Motor neuron (in vitro differentiated cells): Measurements from ENCODE around the gene NUDC. TPM values are rescaled to one million over a fixed set of nuclear protein-coding genes. Genes with fewer than 3 reads are reported as not detected.

Experiments used
- ATAC-seq, 8 experiments: fragments of 200-7000 bp; cut with Tn5 transposase; replicated peaks in 6 of 8; 2 replicates each; pipeline ENCODE4 v1.8.0; 2021; ENCODE audit warnings: mild to moderate bottlenecking in 8 of 8, moderate library complexity in 8 of 8
- H3K27ac ChIP-seq, 2 donors: fragments of 250-450 bp; sonication (Bioruptor Pico); 2 replicates each; pipeline ENCODE4 v1.9.0; 2021; ENCODE audit warnings: antibody characterized with exemption in 2 of 2, mild to moderate bottlenecking in 2 of 2, moderate library complexity in 1 of 2
- H3K4me1 ChIP-seq, 2 donors: fragments of 250-450 bp; sonication (Bioruptor Pico); replicated peaks in 1 of 2; 2 replicates each; pipeline ENCODE4 v1.6.1; 2021; ENCODE audit warnings: antibody characterized with exemption in 2 of 2, mild to moderate bottlenecking in 2 of 2, moderate library complexity in 1 of 2
- H3K4me3 ChIP-seq, 5 donors: fragments of 250-450 bp; sonication (Bioruptor Pico); 2 replicates each; pipeline ENCODE4 v1.9.0; 2021; ENCODE audit warnings: antibody characterized with exemption in 5 of 5, mild to moderate bottlenecking in 5 of 5, moderate library complexity in 4 of 5
- WGBS, 10 experiments: fragments of 450-650 bp; shearing (Covaris generic); methylation state at CpG; one replicate each; pipeline ENCODE4 v1.0.0; 2022; 5-methylcytosine and 5-hydroxymethylcytosine counted together
- in situ Hi-C, 9 experiments: fragments of 400-800 bp; cut with MboI; loops; one replicate each; pipeline ENCODE4 v1.15.0; 2021; ENCODE audit warnings: low sequenced_read_pairs in 9 of 9, low pct_unique_long_range_greater_than_20kb in 2 of 9; ENCODE audit not compliant: unreplicated experiment in 9 of 9
- total RNA-seq, 8 experiments: library from RNA; unstranded; fragments of 300-600 nt; gene quantifications; 2 replicates each; pipeline versions ENCODE4 v1.2.3 to v1.2.4, GENCODE V29; 2022

NUDC gene
- total RNA-seq, 8 experiments from 2014 or later: 63.9 to 122 (median 79.8) TPM

DNA sequence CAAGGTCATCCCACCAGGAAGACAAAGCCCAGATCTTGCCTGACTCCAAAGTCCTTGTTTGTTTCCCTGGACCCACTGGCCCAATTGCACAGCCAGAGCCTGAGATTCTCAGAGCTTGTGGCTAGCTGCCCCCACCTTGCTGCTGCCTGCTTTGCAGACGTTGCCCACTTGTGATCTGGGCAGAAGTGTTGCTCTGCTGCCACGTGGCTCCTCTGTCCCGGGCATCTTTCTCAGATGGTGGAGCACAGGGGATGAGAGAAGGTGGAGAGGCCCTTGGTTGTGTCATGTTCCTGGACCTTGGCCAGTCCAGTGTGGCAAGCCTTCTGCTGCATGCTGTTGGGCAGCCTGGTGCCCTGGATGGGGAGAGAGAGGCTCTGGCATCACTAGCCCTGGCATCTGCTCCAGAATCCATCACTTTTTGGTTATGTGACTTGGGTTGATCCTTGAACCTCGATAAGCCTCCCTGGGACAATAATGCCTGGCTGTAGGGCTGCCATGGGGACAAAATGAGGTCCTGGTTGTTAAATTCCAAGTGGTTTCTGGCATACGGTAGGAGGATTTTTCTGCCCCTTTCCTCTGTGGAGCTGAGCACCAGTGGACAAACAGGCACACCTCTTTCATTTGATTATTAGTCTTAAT, 6.2 kb upstream of the NUDC start:
- no peak overlapping the region for H3K27ac ChIP-seq
- no peaks in the 10 kb centered on the region for H3K4me1 ChIP-seq
- ATAC-seq: no peak
- 0 to 67% (median 29%) methylated on average over 1 to 5 of the region's 5 CpGs; no CpG with 5 or more reads in 2 of the 10 experiments for WGBS, 10 experiments
- in situ Hi-C loops: loop anchor here in 1 of 9 experiments (10.0 kb wide), 1 partner anchor 59 kb away; no protein-coding TSS in a partner anchor
- no peak overlapping the region for H3K4me3 ChIP-seq

DNA sequence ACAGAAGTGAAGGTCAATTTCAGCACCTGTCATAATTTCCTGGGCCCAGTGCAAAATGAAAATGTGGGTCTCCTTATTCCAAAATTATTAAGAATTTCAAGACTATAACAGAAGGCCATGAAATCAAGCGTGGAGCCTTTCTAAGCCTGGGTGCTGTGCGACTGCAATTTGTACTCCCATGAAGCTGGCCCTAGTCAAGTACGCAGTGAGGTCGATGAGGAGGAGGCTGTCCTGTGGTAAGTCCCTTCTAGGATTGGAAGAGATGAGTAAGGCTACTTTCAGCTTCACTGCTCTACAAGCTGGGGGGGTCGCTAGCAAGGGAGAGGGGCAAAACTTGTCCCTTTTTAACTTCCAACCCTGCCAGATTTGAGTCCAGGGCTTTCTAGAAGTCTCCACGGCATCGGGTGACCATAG, 410 bp upstream of the NUDC start:
- Histone ChIP-seq H3K27ac (peak overlapping the region in 1 of 2 donors; percentile 54), H3K4me3 (peak overlapping the region; percentile 19 to 96 (median 67)), H3K4me1 (peaks cover 11 to 12% of the 10 kb centered on the region in 2 donors)
- 14 to 81% (median 25%) methylated on average over 2 to 7 of the region's 7 CpGs; no CpG with 5 or more reads in 4 of the 10 experiments for WGBS, 10 experiments
- ATAC-seq: peak; percentile 12 to 46 (median 40)
- in situ Hi-C loops: no loop called here

DNA sequence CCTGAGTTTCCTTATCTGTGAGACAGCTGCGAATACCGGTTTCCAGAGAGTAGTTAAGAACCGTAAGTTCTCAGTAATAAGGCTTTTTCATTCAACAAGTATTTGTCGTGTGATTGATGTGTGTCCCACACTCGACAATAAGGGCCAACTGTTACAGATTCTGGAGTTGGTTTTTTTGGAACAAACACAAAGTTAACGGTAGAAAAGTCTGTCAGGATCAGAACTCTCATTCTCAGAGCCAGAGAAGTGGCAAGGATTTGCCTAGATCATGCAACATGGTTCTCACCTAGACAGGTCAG, 837 bp downstream of the NUDC start:
- no peak for ATAC-seq
- in situ Hi-C loops: no loop called here
- peak overlapping the region; percentile 67 to 96 (median 76) for H3K4me3 ChIP-seq
- H3K27ac ChIP-seq: no peak overlapping the region
- whole genome bisulfite sequencing, 10 experiments: 13 to 39% (median 29%) methylated on average over 3 to 6 of the region's 6 CpGs; no CpG with 5 or more reads in 4 of the 10 experiments
- H3K4me1 ChIP-seq: peaks cover 11 to 12% of the 10 kb centered on the region in 2 donors

DNA sequence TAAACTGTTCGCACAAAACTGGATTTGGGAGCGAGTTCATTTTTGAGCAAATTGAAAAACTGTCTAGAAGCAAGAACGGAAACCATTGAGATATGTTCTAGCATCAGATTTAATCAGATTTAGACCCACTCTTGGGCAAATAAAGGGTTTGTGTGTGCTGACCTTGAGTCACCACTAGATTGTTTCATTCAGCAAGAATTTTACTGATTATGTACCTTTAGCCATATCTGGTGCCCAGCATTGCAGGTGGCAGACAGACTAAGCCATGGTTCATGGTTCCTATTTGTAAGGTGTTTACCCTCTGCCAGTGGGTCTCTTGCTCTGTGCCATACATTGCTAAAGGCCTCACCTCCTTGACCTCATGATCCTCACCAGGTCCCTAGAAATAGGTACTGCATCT, 1.4 kb downstream of the NUDC start:
- 79 to 100% (median 92%) methylated on average over 2 to 3 of the region's 3 CpGs; no CpG with 5 or more reads in 3 of the 10 experiments for WGBS, 10 experiments
- no peak for ATAC-seq
- in situ Hi-C loops: no loop called here
- H3K27ac ChIP-seq: no peak overlapping the region
- peak overlapping the region in 3 of 5 donors; percentile 67 to 80 (median 67) for H3K4me3 ChIP-seq
- H3K4me1 ChIP-seq: peaks cover 11 to 12% of the 10 kb centered on the region in 2 donors

DNA sequence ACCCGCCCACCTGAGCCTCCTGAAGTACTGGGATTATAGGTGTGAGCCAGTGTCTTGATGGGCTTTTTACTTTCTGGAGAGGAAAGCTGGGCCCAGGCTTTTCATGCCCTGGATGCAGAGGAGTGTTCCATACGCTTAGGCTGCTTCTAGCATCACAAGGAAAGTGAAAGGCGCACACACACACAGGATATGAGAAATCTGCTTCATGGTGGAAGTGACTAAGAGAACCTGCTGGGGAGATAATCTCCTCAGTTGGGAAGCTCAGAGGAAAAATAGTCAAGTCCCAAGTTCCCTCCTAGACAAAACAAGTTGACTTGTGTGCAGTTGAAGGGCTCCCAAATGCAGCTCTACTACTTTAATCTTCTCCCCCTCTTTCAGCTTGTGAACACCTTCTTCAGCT, 2.2 kb downstream of the NUDC start:
- Histone ChIP-seq H3K4me1 (peaks cover 11 to 12% of the 10 kb centered on the region in 2 donors), H3K4me3 (no peak overlapping the region), H3K27ac (no peak overlapping the region)
- in situ Hi-C loops: no loop called here
- ATAC-seq: no peak
- 83 to 100% (median 96%) methylated on average over 1 to 3 of the region's 3 CpGs; no CpG with 5 or more reads in 4 of the 10 experiments for WGBS, 10 experiments

DNA sequence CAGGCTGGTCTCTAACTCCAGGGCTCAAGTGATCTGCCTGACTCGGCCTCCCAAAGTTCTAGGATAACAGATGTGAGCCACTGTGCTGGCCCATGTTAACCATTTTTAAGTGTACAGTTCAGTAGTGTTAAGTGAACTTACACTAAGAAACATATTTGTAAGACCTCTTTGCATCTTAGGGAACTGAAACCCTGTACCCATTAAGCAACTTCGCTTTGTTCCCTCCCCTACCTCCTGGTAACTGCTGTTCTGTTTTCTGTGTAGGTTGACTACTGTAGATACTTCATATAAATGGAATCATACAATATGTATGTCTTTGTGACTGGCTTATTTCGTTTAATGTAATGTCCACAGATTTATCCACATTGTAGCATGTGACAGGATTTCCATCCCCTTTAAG, 11.0 kb downstream of the NUDC start:
- Histone ChIP-seq H3K27ac (no peak overlapping the region), H3K4me3 (no peak overlapping the region), H3K4me1 (no peaks in the 10 kb centered on the region)
- no peak for ATAC-seq
- in situ Hi-C loops: no loop called here
- WGBS, 10 experiments: 74 to 100% (median 98%) methylated on average over 1 to 3 of the region's 3 CpGs

DNA sequence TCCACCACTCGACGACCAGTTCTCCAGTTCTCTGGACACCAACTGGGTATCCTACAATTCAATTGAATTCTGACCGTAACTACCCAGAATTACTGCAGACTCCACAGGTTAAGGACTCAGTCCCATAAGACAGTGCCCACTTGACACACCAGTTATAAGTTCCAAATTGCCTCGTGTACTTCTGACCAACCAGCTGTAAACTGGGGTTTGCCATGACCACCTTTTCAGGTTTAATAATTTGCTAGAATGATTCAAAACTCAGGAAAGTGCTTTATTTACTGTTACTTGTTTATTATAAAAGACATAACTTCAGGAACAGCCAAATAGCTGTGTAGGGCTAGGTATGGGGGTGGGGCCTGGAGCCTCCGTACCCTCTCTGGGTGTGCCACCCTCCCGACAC, 15.3 kb downstream of the NUDC start:
- Histone ChIP-seq H3K4me3 (no peak overlapping the region), H3K27ac (no peak overlapping the region), H3K4me1 (no peaks in the 10 kb centered on the region)
- 75 to 97% (median 83%) methylated on average over 1 to 6 of the region's 6 CpGs for WGBS, 10 experiments
- in situ Hi-C loops: no loop called here
- no peak for ATAC-seq

DNA sequence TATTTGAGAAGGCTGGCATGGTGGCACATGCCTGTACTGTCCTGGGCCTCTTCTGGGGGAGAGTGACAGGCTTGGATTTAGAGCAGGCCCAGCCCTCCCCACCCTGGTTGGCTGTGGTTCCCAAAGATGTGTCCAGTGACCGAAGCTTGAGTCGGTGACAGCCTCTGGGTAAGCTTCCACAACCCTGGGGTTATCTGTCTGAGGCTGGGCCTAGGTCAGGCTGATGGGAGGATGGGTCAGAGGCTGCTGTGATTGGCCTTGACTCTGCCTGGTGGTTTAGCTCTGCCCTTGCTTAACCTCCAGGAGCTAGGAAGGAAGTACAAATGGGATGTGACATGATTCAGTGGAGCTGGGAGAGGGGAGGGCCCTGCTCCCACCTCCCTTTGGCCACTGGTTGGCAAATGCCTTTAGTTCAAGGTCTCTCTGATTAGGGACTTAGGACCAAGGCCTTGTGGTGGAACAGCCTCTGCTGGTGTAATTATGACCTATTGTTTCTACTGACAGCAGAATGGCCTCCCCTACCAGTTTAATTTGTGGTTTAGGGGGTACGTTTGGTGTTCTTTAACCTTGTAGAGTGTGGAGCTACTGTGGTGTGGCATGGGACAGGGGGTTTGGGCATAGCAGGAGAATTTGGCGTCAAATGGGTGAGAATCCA, 16.6 kb downstream of the NUDC start:
- H3K4me1 ChIP-seq: no peaks in the 10 kb centered on the region
- 88 to 100% (median 90%) methylated on average over 2 to 4 of the region's 4 CpGs; no CpG with 5 or more reads in 7 of the 10 experiments for WGBS, 10 experiments
- in situ Hi-C loops: no loop called here
- ATAC-seq: peak in 1 of 8 experiments; percentile 14
- H3K4me3 ChIP-seq: no peak overlapping the region
- H3K27ac ChIP-seq: no peak overlapping the region

DNA sequence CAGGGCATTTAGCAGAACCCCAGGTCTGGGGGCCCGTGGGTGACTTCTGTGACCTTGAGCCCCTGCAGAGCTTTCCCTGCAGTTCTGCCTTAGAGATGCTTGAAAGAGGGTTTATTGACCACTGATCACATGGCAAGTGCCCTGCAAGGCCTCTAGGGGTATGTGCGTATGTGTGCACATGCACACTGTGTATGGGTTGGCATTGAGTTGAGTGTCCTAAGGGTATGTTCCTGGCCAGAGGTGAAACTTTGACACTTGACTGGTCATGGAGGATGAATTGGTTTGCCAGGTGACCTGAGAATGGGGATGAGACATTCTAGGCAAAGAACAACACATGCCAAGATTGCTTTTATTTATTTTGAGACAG, 17.1 kb downstream of the NUDC start:
- Histone ChIP-seq H3K4me1 (no peaks in the 10 kb centered on the region), H3K27ac (no peak overlapping the region), H3K4me3 (no peak overlapping the region)
- ATAC-seq: no peak
- in situ Hi-C loops: no loop called here
- WGBS, 10 experiments: 93 to 100% (median 100%) methylated on average over 1 to 2 of the region's 2 CpGs; no CpG with 5 or more reads in 6 of the 10 experiments

DNA sequence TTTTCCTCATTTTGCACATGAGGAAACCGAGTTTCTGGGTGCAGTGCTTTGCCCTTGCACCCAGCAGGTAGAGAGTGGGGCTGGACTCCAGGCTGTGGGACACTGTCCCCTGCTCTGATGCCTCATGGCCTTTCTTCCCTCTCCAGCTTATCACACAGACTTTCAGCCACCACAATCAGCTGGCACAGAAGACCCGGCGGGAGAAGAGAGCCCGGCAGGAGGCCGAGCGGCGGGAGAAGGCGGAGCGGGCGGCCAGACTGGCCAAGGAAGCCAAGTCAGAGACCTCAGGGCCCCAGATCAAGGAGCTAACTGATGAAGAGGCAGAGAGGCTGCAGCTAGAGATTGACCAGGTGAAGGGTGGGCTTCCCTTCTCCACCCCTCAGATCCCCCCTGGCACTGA, 19.8 kb downstream of the NUDC start:
- no peak overlapping the region for H3K27ac ChIP-seq
- 87 to 100% (median 95%) methylated on average over 1 to 8 of the region's 10 CpGs; no CpG with 5 or more reads in 6 of the 10 experiments for WGBS, 10 experiments
- ATAC-seq: no peak
- no peak overlapping the region for H3K4me3 ChIP-seq
- H3K4me1 ChIP-seq: no peaks in the 10 kb centered on the region
- in situ Hi-C loops: no loop called here

DNA sequence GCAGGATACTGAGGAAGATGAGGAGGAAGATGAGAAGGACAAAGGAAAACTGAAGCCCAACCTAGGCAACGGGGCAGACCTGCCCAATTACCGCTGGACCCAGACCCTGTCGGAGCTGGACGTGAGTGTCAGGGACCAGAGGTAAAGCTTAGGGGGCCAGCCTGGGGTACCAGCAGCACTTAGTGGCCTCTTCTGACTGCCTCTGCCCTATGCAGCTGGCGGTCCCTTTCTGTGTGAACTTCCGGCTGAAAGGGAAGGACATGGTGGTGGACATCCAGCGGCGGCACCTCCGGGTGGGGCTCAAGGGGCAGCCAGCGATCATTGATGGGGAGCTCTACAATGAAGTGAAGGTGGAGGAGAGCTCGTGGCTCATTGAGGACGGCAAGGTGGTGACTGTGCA, 21.1 kb downstream of the NUDC start:
- in situ Hi-C loops: no loop called here
- WGBS, 10 experiments: 88 to 100% (median 95%) methylated on average over 3 to 11 of the region's 12 CpGs; no CpG with 5 or more reads in 5 of the 10 experiments
- no peak overlapping the region for H3K4me3 ChIP-seq
- no peak for ATAC-seq
- H3K4me1 ChIP-seq: no peaks in the 10 kb centered on the region
- no peak overlapping the region for H3K27ac ChIP-seq

DNA sequence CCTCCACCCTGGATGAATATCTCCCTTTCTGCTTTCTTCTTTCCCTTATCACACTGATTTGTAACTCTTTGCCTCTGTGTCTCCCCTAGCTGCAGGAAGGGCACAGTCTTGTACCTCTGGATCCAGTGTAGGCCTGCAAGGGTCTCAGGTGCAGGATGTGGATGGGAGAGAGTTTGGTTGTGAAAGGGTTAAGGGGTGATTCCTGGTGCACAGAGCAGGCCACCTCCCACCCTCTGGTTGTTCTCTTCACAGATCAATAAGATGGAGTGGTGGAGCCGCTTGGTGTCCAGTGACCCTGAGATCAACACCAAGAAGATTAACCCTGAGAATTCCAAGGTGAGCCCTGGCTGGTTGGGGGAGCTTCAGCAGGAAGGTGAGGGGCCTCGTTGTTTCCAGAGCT, 23.6 kb downstream of the NUDC start:
- Histone ChIP-seq H3K4me1 (peaks cover 0 to under 1% of the 10 kb centered on the region in 2 donors), H3K4me3 (no peak overlapping the region), H3K27ac (no peak overlapping the region)
- WGBS, 10 experiments: 57 to 100% (median 70%) methylated on average over 1 to 2 of the region's 2 CpGs; no CpG with 5 or more reads in 6 of the 10 experiments
- ATAC-seq: no peak
- in situ Hi-C loops: no loop called here

DNA sequence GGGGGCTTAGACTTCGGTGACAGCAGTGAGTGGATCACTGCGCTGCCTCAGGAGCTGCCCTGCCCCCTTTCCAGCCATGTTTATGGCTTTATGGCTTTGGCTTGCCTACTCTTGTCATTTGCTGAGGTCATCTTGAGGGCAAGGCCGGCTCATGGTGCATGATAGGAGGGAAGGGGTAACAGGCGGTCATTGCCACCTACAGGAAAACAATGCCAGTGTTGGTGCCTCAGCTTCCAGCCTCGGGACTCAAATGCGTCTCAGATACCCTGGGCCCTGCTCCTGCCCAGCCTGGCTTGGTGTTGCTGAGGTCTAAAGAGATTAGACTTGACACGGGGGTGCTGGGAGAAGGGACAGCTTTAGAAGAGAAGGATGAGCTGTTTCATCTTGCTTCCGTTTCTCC, 24.2 kb downstream of the NUDC start:
- ATAC-seq: no peak
- no peak overlapping the region for H3K27ac ChIP-seq
- peaks cover 0 to 6% of the 10 kb centered on the region in 2 donors for H3K4me1 ChIP-seq
- no peak overlapping the region for H3K4me3 ChIP-seq
- in situ Hi-C loops: no loop called here
- 40 to 100% (median 79%) methylated on average over 1 to 5 of the region's 8 CpGs; no CpG with 5 or more reads in 6 of the 10 experiments for WGBS, 10 experiments
